ENCODE measurements around the gene BCL7B.

Gene BCL7B

GRCh38 chr7:73573276-73573675, 15.8 kb upstream of the BCL7B start:
- Histone ChIP-seq H2AFZ (ENCODE audit: low read depth, low read length, severe bottlenecking) (no peak overlapping the region), H3K27me3 (ENCODE audit: low read length) (no peaks in the 10 kb centered on the region), H3F3A (ENCODE audit: insufficient read depth) (no peaks in the 10 kb centered on the region), H3K79me2 (ENCODE audit: insufficient read depth, low read length) (peaks cover 19% of the 10 kb centered on the region), H3K4me2 (ENCODE audit: low read depth, low read length, poor library complexity, severe bottlenecking) (no peak overlapping the region), H3K9ac (ENCODE audit: low read length) (no peak overlapping the region), H3K27ac (ENCODE audit: low read depth, low read length) (no peak overlapping the region), H3K9me2 (replicated peaks; ENCODE audit: insufficient read depth, low read length) (no peaks in the 10 kb centered on the region), H4K20me1 (ENCODE audit: low read depth, low read length) (no peaks in the 10 kb centered on the region), H3K4me3 (ENCODE audit: insufficient read depth, low read length, poor library complexity, severe bottlenecking) (no peak overlapping the region), H3K36me3 (ENCODE audit: low read length) (peaks cover 2% of the 10 kb centered on the region; the same call in 1 of the 2 replicates), H3K9me3 (ENCODE audit: insufficient read depth, low read length) (no peaks in the 10 kb centered on the region)
- TF ChIP-seq CTCF (IDR thresholded peaks at IDR 0.05; ENCODE audit: insufficient read depth, low read length, poor library complexity, severe bottlenecking) (no peak), EZH2phosphoT487 (conservative IDR thresholded peaks at IDR 0.05; ENCODE audit: low read length) (no peak)

GRCh38 chr7:73572767-73573186, 15.3 kb upstream of the BCL7B start:
- H3K27me3 ChIP-seq (ENCODE audit: low read length): no peaks in the 10 kb centered on the region
- TF ChIP-seq CTCF (IDR thresholded peaks at IDR 0.05; ENCODE audit: insufficient read depth, low read length, poor library complexity, severe bottlenecking): no peak
- TF ChIP-seq EZH2phosphoT487 (conservative IDR thresholded peaks at IDR 0.05; ENCODE audit: low read length): no peak
- no peaks in the 10 kb centered on the region for H3K9me2 ChIP-seq (replicated peaks; ENCODE audit: insufficient read depth, low read length)
- peaks cover 2% of the 10 kb centered on the region; the same call in 1 of the 2 replicates for H3K36me3 ChIP-seq (ENCODE audit: low read length)
- H2AFZ ChIP-seq (ENCODE audit: low read depth, low read length, severe bottlenecking): no peak overlapping the region
- H3K4me2 ChIP-seq (ENCODE audit: low read depth, low read length, poor library complexity, severe bottlenecking): no peak overlapping the region
- no peaks in the 10 kb centered on the region for H4K20me1 ChIP-seq (ENCODE audit: low read depth, low read length)
- H3K4me3 ChIP-seq (ENCODE audit: insufficient read depth, low read length, poor library complexity, severe bottlenecking): no peak overlapping the region
- no peak overlapping the region for H3K27ac ChIP-seq (ENCODE audit: low read depth, low read length)
- H3K79me2 ChIP-seq (ENCODE audit: insufficient read depth, low read length): peaks cover 15% of the 10 kb centered on the region
- no peak overlapping the region for H3K9ac ChIP-seq (ENCODE audit: low read length)
- no peaks in the 10 kb centered on the region for H3F3A ChIP-seq (ENCODE audit: insufficient read depth)
- H3K9me3 ChIP-seq (ENCODE audit: insufficient read depth, low read length): no peaks in the 10 kb centered on the region

GRCh38 chr7:73570977-73571376, 13.5 kb upstream of the BCL7B start:
- Histone ChIP-seq H2AFZ (ENCODE audit: low read depth, low read length, severe bottlenecking) (no peak overlapping the region), H3K4me2 (ENCODE audit: low read depth, low read length, poor library complexity, severe bottlenecking) (no peak overlapping the region), H3K9ac (ENCODE audit: low read length) (no peak overlapping the region), H3K9me3 (ENCODE audit: insufficient read depth, low read length) (no peaks in the 10 kb centered on the region), H4K20me1 (ENCODE audit: low read depth, low read length) (no peaks in the 10 kb centered on the region), H3F3A (ENCODE audit: insufficient read depth) (no peaks in the 10 kb centered on the region), H3K4me3 (ENCODE audit: insufficient read depth, low read length, poor library complexity, severe bottlenecking) (no peak overlapping the region), H3K27ac (ENCODE audit: low read depth, low read length) (no peak overlapping the region), H3K9me2 (replicated peaks; ENCODE audit: insufficient read depth, low read length) (no peaks in the 10 kb centered on the region), H3K27me3 (ENCODE audit: low read length) (no peaks in the 10 kb centered on the region), H3K79me2 (ENCODE audit: insufficient read depth, low read length) (no peaks in the 10 kb centered on the region), H3K36me3 (ENCODE audit: low read length) (peaks cover 2% of the 10 kb centered on the region; the same call in 1 of the 2 replicates)
- TF ChIP-seq EZH2phosphoT487 (conservative IDR thresholded peaks at IDR 0.05; ENCODE audit: low read length): no peak
- no peak for TF ChIP-seq CTCF (IDR thresholded peaks at IDR 0.05; ENCODE audit: insufficient read depth, low read length, poor library complexity, severe bottlenecking)
